Stimulated activated CD8-positive, alpha-beta memory T cell treated with anti-CD3 and anti-CD28 coated beads, Interleukin-15, amount 100 ng/mL, for 24 hours (primary cell): ENCODE results near the gene TRIM25.

ENCODE experiments used
- DNase-seq: peaks from one replicate; pipeline ENCODE4 v3.0.0-alpha.2; 2020; ENCODE audit warnings: low read depth

TRIM25 gene

DNA sequence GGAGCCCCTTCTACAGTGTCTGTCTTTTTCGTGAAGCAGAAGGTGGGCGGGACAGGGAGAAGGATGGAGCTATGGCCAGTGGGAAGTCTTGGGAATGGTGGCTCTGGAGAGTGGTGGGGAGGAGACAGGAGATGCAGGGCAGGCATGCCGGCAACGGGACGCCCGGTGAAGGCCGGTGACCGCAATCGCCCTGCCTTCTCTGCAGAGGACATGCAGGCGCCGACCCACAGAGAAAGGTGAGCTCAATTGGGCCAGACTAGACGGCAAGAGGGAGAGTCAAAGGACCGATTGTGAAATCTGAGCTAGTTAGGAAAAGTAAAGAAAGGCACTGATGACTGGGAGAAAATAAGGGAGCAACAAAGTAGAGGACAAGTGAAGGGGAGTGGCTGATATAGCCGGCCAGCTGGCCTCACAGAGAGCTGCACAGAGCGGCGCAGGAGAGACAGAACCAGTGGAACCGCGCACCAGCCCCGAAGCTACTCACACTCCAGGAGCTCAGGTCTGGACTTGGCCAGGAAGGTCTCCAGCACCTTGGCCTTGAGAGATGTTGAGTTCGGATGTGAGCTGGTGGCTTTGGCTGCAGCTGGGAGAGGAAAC is 18.9 kb downstream of the TRIM25 start:
- DNase-seq = no peak

DNA sequence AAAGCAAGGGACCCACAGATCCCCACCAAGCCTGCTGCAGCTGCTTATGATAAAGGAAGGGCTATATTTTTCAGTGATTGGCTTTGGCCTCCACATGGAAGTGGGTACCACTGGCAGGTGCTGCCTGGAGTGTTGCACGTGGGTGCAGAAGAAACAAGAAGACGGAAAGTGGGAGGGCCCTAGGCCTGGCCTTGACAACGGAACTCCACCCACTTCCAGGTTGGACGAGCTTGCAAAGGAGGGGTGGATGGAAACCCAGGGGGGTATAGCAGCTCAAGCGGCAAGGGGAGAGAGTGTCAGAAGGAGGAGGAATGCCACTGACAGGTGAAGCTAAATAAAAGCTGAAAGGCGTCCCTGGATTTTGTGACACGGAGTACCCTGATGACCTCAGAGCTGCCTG is 20.3 kb downstream of the TRIM25 start:
- DNase-seq = no peak

- no peak for DNase-seq
Measured at GRCh38 chr17:56892333-56892732, 21.5 kb downstream of the TRIM25 start.

DNA sequence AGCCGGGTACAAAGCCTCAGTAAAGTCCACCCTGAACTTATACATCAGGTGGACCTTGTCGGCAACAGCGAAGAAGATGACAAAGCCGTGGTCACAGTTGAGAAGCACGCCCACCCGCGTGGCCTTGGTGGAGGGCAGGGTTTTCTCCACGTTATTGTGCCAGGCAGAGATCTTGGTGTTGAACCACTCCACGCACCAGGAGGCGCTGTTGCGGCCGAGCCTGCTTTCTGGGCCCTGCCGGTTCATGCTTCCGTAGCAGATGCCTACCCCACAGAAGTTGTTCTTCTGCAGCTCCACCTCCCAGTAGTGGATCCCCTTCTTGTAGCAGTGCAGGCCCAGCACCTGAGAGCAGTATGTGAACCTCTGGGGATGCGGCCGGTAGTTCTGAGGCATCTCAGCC is 22.1 kb downstream of the TRIM25 start:
- DNase-seq = no peak

GRCh38 chr17:56890906-56891674 is 22.8 kb downstream of the TRIM25 start:
- DNase-seq = no peak

DNA sequence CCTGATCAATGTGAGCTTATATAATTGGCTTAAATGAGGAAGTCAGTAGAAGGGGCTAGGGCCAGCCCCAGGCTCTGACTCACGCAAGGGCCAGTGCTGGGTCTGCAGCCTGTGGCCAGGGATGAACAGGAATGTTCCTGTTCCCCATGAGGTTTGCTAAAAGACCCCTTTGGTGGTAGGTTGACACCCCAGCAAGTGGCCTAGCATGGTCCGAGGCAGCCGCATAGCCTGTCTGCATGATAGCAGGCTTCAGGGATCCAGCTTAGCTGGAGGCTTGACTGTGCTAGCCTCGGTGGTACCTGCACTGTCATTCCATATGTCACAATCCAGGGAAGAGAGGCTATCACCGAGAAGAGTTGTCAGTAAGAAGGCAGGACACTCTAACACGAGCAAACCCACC is 23.5 kb downstream of the TRIM25 start:
- DNase-seq = no peak

DNA sequence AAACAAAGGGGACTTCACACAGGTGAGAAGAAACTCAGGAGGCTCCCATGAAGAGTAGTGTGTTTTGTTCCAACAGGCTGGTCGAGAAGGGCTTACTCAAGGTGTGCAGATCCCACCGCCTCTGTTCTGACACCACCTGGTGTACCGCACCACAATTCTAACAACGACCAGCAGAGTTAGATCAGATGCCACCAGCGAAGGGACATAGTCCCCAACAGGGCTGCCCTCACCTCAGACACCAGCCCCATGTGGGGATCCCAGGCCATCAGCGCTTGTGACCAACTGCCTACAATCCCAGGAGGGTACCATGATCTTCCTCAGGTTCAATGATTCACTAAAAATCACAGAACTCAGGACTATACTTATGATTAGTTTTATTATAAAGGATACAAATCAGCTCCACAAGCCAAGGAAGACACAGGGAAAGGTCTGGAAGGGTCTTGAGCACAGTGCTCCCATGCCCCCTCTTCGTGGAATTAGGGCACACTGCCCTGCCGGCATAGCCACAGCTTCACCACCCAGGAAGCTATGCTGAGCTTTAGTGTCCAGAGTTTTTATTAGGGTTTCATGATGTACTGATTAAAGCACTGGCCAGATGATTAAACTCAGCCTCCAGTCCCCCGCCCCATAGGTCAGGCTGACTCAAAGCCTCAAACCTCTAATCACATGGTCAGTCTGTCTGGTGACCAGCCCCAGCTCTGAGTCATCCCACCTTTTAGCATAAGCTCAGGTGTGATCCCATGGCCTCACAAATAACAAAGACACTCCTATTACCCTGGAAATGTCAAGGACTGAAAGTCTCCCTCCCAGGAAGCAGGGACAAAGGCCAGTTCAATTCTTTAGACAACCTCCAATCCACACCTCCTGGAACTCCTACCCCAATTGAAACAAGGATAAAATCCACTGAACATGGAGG is 26.0 kb downstream of the TRIM25 start:
- DNase-seq = no peak

- no peak for DNase-seq
Measured at GRCh38 chr17:56887105-56887504, 26.7 kb downstream of the TRIM25 start.

- DNase-seq = no peak
Measured at GRCh38 chr17:56886288-56886731, 27.5 kb downstream of the TRIM25 start.

- no peak for DNase-seq
Measured at GRCh38 chr17:56885312-56885657, 28.6 kb downstream of the TRIM25 start.

- no peak for DNase-seq
Measured at GRCh38 chr17:56884483-56885311, 29.2 kb downstream of the TRIM25 start.

DNA sequence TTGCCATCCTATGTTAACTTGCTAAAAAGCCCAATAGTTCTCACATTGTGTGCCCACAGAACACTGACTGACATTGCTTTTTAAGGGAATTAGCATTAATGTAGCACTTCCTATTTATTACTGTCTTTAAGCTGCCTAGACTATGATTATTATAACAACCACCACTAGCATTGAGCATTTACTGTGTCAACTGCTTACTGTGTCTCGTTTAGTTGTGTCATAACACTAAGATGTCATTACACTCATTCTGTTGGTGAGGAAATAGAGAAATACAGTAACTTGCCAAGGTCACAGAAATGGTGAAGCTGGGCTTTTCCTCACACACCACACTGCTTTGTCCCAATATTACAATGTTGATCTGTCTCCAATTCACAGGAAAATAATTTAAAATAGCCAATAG is 30.2 kb downstream of the TRIM25 start:
- no peak for DNase-seq

GRCh38 chr17:56881685-56882295 is 32.1 kb downstream of the TRIM25 start:
- no peak for DNase-seq

DNA sequence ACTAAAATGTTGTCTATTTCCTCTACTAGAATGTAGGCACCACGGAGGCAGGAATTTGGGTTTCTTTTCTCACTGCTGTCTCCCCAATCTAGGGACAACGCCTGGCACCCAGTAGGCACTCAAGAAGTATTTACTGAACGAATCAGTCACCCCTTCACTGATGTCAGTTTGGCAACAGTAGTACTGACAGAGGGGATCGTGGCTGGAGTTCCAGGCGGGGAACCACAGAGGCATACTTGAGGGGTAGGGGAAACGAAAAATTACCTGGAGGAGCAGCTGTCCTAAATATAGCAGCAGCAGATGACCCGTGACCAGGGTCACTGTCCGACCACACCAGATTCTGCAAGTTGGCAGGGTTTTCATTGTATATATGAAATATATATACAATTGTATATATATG is 33.3 kb downstream of the TRIM25 start:
- DNase-seq = no peak

- no peak for DNase-seq
Measured at GRCh38 chr17:56880133-56880532, 33.7 kb downstream of the TRIM25 start.

DNA sequence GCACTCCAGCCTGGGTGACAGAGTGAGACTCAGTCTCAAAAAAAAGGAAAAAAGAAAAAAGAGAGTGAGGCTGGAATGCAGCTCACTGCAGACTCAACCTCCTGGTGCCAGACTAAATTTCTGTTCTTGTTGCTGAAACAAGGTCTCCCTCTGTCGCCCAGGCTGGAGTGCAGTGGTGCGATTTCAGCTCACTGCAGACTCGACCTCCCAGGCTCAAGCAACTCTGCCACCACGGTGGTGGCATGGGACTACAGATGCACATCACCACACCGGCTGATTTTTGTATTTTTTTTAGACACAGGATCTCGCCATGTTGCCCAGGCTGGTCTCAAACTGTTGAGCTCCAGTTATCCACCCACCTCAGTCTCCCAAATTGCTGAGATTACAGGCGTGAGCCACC is 34.6 kb downstream of the TRIM25 start:
- DNase-seq = no peak

DNA sequence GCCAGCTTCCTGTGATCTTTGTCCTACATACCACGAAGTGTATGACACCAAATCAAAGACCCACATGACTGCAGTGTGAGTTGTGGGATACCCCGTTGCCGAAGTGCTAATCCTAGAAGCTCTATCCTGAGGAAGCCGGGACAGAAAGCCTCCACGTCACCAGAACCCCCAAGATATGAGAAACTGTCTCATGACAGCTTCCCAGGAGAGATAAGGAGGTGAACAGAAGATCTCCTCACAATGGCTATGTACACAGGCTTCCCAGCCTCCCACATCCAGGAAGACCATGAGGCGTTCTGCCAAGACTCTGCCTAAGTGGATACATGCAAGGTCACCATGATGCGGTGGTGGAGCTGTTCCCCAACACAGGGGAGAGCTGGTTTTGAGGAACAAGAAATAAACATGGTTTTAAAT is 37.1 kb downstream of the TRIM25 start:
- DNase-seq = no peak

DNA sequence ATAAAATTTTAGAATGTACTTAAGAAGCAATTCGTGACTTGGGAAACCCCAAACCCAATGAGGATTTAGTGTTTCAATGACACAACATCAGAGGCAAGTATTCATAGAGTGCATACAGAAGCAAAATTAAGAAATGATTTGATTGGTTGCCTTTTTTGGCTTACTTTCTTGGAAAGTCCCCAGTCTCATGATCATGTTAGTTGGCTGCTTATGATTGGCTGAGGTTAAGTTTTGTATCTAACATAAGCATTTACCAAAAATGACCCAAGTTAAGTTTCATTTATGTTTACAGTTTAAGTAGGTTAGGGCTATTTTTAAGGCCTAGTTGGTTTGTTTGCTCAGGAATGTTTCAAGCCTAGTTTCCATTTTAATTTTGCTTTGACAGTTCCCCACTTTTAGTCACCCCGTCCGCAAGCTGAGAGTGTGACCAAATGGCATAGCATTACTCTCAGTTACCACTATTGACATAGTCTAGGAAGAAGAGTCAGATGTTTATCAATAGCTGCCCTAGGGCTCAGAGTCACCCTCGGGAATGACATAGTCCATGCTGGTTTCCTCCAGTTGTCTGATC is 43.7 kb downstream of the TRIM25 start:
- DNase-seq = no peak

- DNase-seq = no peak
Measured at GRCh38 chr17:56868716-56869115, 45.1 kb downstream of the TRIM25 start.

- DNase-seq = no peak
Measured at GRCh38 chr17:56867948-56868376, 45.9 kb downstream of the TRIM25 start.

DNA sequence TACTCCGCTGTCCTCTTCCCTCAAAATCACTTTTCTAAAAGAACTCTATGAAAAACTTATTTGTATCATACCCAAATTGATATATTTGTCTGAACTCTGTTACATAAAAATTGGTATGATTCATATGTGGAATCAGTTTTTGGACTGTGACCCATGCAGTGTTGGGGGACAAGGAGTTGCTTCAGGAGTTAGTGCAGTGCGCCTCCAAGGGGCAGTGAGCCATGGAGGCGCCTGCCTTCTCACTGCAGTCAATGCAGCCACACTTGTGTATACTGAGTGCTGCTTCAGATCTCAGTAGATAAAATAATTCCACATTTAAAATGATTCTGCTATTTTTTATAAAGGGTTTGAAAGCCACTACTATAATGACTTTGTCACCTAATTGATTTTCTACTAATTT is 47.4 kb downstream of the TRIM25 start:
- no peak for DNase-seq
